HEK293T (cell line): ENCODE measurements around the gene ZNF319.

Source experiments
- FOXA1 ChIP-seq: fragments of 450-650 bp; IDR thresholded peaks from 2 replicates; pipeline ENCODE4 v1.6.1; 2016; ENCODE audit warnings: mild to moderate bottlenecking
- FOXM1 ChIP-seq: fragments of 450-650 bp; IDR thresholded peaks from 2 replicates; pipeline ENCODE4 v1.6.1; 2017; ENCODE audit warnings: mild to moderate bottlenecking, borderline replicate concordance
- NFRKB ChIP-seq: fragments of 450-650 bp; IDR thresholded peaks from 2 replicates; pipeline ENCODE4 v1.6.1; 2016; ENCODE audit warnings: mild to moderate bottlenecking, moderate library complexity
- PKNOX1 ChIP-seq: fragments of 450-650 bp; IDR thresholded peaks from 2 replicates; pipeline ENCODE4 v1.6.1; 2016
- SP1 ChIP-seq: fragments of 450-650 bp; IDR thresholded peaks from 2 replicates; pipeline ENCODE4 v1.6.1; 2017

GRCh38 chr16:58029410-58029809, 28.9 kb upstream of the ZNF319 start:
- no peak for TF ChIP-seq NFRKB
- TF ChIP-seq PKNOX1 = no peak
- no peak for TF ChIP-seq FOXA1
- TF ChIP-seq SP1 = no peak
- no peak for TF ChIP-seq FOXM1
